Measurements from ENCODE around the gene AKAP13.

Gene AKAP13

GRCh38 chr15:85672332-85673084 lies 292.1 kb downstream of the AKAP13 start:
- no peak for TF ChIP-seq CTCF (IDR thresholded peaks at IDR 0.05)
- no peaks in the 10 kb centered on the region for H3K27me3 Mint-ChIP-seq (ENCODE audit: low read depth, poor library complexity)
- DNase-seq = no peak
- H3K4me1 Mint-ChIP-seq = peaks cover 8% of the 10 kb centered on the region
- no peak overlapping the region for H3K27ac Mint-ChIP-seq
- H3K9me3 Mint-ChIP-seq = no peaks in the 10 kb centered on the region
- peaks cover 68% of the 10 kb centered on the region for H3K36me3 Mint-ChIP-seq (ENCODE audit: low read depth)
- no peak overlapping the region for H3K4me3 Mint-ChIP-seq

- H3K27ac Mint-ChIP-seq = no peak overlapping the region
- peaks cover 1% of the 10 kb centered on the region for H3K4me1 Mint-ChIP-seq
- no peak for TF ChIP-seq CTCF (IDR thresholded peaks at IDR 0.05)
- H3K9me3 Mint-ChIP-seq = no peaks in the 10 kb centered on the region
- no peak for DNase-seq
- H3K36me3 Mint-ChIP-seq (ENCODE audit: low read depth) = peaks cover 66% of the 10 kb centered on the region
- H3K4me3 Mint-ChIP-seq = no peak overlapping the region
- no peaks in the 10 kb centered on the region for H3K27me3 Mint-ChIP-seq (ENCODE audit: low read depth, poor library complexity)
Observed at GRCh38 chr15:85673326-85673725, 292.9 kb downstream of the AKAP13 start.

- Mint-ChIP-seq H3K9me3 (no peaks in the 10 kb centered on the region), H3K27me3 (ENCODE audit: low read depth, poor library complexity) (no peaks in the 10 kb centered on the region), H3K4me1 (no peaks in the 10 kb centered on the region), H3K36me3 (ENCODE audit: low read depth) (peaks cover 49% of the 10 kb centered on the region), H3K4me3 (no peak overlapping the region), H3K27ac (no peak overlapping the region)
- no peak for TF ChIP-seq CTCF (IDR thresholded peaks at IDR 0.05)
- no peak for DNase-seq
Observed at GRCh38 chr15:85676342-85677098, 296.1 kb downstream of the AKAP13 start.

GRCh38 chr15:85679231-85679630 lies 298.8 kb downstream of the AKAP13 start:
- DNase-seq = no peak
- Mint-ChIP-seq H3K4me1 (no peaks in the 10 kb centered on the region), H3K4me3 (no peak overlapping the region), H3K9me3 (no peaks in the 10 kb centered on the region), H3K27ac (no peak overlapping the region), H3K27me3 (ENCODE audit: low read depth, poor library complexity) (no peaks in the 10 kb centered on the region), H3K36me3 (ENCODE audit: low read depth) (peaks cover 58% of the 10 kb centered on the region)
- TF ChIP-seq CTCF (IDR thresholded peaks at IDR 0.05) = no peak

GRCh38 chr15:85681386-85681785 lies 301.0 kb downstream of the AKAP13 start:
- no peak overlapping the region for H3K4me3 Mint-ChIP-seq
- H3K27ac Mint-ChIP-seq = no peak overlapping the region
- DNase-seq = no peak
- H3K36me3 Mint-ChIP-seq (ENCODE audit: low read depth) = peaks cover 62% of the 10 kb centered on the region
- no peaks in the 10 kb centered on the region for H3K27me3 Mint-ChIP-seq (ENCODE audit: low read depth, poor library complexity)
- no peaks in the 10 kb centered on the region for H3K9me3 Mint-ChIP-seq
- no peak for TF ChIP-seq CTCF (IDR thresholded peaks at IDR 0.05)
- H3K4me1 Mint-ChIP-seq = no peaks in the 10 kb centered on the region

All from nephron progenitor cell (in vitro differentiated cells).